Measurements from ENCODE around the gene FIZ1.

GRCh38 chr19:55563261-55563690, 36.0 kb downstream of the FIZ1 start:
- TF ChIP-seq CTCF (IDR thresholded peaks at IDR 0.05) = no peak
- peak in 1 of 2 donors; percentile 87 for TF ChIP-seq POLR2A (IDR thresholded peaks at IDR 0.05)

All from heart left ventricle (tissue), 13 donors.